Ishikawa (cell line): ENCODE results near the gene TIMM29.

Experiments
- CEBPB ChIP-seq: IDR thresholded peaks from 2 replicates; pipeline ENCODE4 v1.6.1; 2012
- CREB1 ChIP-seq: IDR thresholded peaks from 2 replicates; pipeline ENCODE4 v1.6.1; 2012; ENCODE audit warnings: low read depth
- EGR1 ChIP-seq: IDR thresholded peaks from 2 replicates; pipeline ENCODE4 v1.6.1; 2012
- EP300 ChIP-seq: IDR thresholded peaks from 2 replicates; pipeline ENCODE4 v1.6.1; 2012; ENCODE audit warnings: borderline replicate concordance
- FOXM1 ChIP-seq: IDR thresholded peaks from 2 replicates; pipeline ENCODE4 v1.6.1; 2012; ENCODE audit warnings: low read depth, borderline replicate concordance
- NFIC ChIP-seq: IDR thresholded peaks from 2 replicates; pipeline ENCODE4 v1.6.1; 2012
- RAD21 ChIP-seq: IDR thresholded peaks from 2 replicates; pipeline ENCODE4 v1.6.1; 2012; ENCODE audit warnings: low read depth
- TAF1 ChIP-seq: IDR thresholded peaks from 2 replicates; pipeline ENCODE4 v1.6.1; 2012; ENCODE audit warnings: low read depth, mild to moderate bottlenecking
- TCF12 ChIP-seq: IDR thresholded peaks from 2 replicates; pipeline ENCODE4 v1.6.1; 2012; ENCODE audit warnings: low read depth
- TEAD4 ChIP-seq: IDR thresholded peaks from 2 replicates; pipeline ENCODE4 v1.6.1; 2012
- YY1 ChIP-seq: IDR thresholded peaks from 2 replicates; pipeline ENCODE4 v1.6.1; 2012; ENCODE audit warnings: low read depth
- ZBTB7A ChIP-seq: IDR thresholded peaks from 2 replicates; pipeline ENCODE4 v1.6.1; 2012; ENCODE audit warnings: low read depth
- TF ChIP-seq, protein P1 (sequence below): IDR thresholded peaks from 2 replicates; pipeline ENCODE4 v1.6.1; 2012
- TF ChIP-seq, protein P2 (sequence below): IDR thresholded peaks from 2 replicates; pipeline ENCODE4 v1.6.1; 2012; ENCODE audit warnings: low read depth, mild to moderate bottlenecking
- TF ChIP-seq, protein P3 (sequence below): IDR thresholded peaks from 2 replicates; pipeline ENCODE4 v1.6.1; 2012

TIMM29 gene

DNA sequence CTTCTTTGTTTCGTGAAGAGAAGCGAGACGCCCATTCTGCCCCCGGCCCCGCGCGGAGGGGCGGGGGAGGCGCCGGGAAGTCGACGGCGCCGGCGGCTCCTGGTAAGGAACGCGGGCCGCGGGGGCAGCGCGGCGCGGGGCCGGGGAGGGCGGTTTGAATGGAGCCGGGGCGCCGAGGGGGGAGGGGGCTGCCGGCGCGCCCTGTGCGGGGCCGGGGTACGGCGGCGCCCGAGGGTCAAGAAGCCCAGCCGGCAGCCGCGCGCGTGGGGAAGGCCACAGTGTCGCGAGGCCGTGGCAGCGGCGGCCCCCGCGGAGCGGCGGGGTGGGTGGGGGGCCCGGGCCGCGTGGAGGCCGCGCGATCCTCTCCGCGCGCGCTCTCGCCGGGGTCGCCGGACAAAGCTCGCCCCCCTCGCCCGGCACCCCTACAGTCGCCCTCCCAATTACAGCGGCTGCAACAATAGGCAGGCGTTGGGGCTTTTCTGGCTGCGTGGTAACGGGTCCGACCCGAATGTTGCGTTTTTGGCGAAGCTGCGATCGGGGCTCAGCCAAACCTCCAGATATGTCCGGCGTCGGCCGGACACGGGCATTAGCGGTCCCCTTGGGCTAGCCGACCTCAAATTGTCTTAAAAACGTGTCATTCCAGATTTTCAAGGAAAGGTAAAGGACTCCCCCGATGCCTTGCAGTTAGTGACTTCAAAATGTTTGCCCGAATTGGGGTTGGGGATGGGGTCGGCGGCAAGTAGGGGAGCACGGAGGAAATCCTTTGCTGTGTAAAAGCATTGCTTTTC is 32.7 kb downstream of the TIMM29 start:
- TF ChIP-seq YY1: no peak
- no peak for TF ChIP-seq FOXM1
- TF ChIP-seq TEAD4: no peak
- TF ChIP-seq TCF12: peak; percentile 5; the same call in 1 of the 2 replicates
- 0 out of 2 replicates have a peak, but pooled peaks have one; percentile 22 for TF ChIP-seq TAF1
- no peak for TF ChIP-seq CREB1
- no peak for TF ChIP-seq CEBPB
- TF ChIP-seq ZBTB7A: peak; percentile 95
- TF ChIP-seq, protein P1, sequence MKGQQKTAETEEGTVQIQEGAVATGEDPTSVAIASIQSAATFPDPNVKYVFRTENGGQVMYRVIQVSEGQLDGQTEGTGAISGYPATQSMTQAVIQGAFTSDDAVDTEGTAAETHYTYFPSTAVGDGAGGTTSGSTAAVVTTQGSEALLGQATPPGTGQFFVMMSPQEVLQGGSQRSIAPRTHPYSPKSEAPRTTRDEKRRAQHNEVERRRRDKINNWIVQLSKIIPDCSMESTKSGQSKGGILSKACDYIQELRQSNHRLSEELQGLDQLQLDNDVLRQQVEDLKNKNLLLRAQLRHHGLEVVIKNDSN: no peak

DNA sequence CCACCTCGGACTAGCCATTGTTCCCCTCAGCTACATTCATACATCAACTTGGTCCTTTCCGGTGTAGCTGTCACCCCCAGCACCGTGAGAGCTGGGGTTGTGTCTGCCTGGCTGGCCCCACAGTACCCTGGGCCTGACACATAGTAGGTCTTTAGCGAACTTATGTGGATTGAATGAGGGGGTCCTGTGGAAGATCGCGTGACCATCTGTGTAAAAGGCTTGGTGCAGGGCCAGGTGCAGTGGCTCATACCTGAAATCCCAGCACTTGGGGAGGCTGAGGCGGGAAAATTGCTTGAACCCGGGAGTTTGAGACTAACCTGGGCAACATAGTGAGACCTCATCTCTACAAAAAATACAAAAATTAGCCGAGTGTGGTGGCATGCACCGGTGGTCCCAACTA is 34.3 kb downstream of the TIMM29 start:
- TF ChIP-seq FOXM1 (no peak), RAD21 (no peak)

DNA sequence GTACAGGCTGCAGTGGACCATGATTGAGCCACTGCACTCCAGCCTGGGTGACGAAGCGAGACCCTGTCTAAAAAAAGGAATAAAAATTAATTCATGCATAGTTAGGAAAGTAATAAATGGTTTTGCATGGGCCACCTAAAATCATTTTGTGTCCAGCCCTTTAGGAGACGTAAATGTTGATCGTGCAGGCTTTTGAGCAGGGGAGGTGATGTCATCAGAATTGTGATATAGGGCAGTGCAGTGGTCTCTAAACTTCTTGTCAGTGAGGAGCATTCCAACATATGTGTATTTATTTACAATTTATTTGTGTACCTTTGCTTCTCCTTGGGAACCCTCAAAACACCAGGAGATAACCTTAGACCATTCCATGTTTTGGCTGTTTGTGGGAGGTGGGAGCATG is 35.3 kb downstream of the TIMM29 start:
- TF ChIP-seq EP300: no peak
- no peak for TF ChIP-seq TAF1
- TF ChIP-seq FOXM1: no peak
- TF ChIP-seq YY1: no peak
- TF ChIP-seq TEAD4: no peak

DNA sequence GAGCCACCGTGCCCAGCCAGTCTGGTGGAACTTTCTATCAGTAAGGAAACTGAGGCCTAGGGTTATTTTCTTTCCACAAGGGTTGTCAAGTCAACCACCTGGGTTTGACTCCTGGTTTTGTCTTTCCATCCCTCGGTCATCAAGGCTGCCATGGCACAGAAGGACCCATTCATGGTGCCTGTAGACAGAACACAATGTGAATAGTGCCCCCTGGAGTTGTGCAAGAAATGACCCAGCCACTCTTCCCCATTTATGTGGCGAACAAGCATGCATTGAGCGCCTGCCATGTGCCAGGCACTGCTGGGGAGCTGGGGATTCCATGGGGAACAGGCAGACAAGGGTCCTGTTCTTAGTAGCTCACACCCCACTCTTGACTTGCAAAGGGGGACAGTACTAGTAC is 36.3 kb downstream of the TIMM29 start:
- no peak for TF ChIP-seq EGR1
- TF ChIP-seq TAF1: no peak
- TF ChIP-seq CREB1: no peak
- TF ChIP-seq, protein P1: no peak
- TF ChIP-seq ZBTB7A: no peak
- TF ChIP-seq, protein P2, sequence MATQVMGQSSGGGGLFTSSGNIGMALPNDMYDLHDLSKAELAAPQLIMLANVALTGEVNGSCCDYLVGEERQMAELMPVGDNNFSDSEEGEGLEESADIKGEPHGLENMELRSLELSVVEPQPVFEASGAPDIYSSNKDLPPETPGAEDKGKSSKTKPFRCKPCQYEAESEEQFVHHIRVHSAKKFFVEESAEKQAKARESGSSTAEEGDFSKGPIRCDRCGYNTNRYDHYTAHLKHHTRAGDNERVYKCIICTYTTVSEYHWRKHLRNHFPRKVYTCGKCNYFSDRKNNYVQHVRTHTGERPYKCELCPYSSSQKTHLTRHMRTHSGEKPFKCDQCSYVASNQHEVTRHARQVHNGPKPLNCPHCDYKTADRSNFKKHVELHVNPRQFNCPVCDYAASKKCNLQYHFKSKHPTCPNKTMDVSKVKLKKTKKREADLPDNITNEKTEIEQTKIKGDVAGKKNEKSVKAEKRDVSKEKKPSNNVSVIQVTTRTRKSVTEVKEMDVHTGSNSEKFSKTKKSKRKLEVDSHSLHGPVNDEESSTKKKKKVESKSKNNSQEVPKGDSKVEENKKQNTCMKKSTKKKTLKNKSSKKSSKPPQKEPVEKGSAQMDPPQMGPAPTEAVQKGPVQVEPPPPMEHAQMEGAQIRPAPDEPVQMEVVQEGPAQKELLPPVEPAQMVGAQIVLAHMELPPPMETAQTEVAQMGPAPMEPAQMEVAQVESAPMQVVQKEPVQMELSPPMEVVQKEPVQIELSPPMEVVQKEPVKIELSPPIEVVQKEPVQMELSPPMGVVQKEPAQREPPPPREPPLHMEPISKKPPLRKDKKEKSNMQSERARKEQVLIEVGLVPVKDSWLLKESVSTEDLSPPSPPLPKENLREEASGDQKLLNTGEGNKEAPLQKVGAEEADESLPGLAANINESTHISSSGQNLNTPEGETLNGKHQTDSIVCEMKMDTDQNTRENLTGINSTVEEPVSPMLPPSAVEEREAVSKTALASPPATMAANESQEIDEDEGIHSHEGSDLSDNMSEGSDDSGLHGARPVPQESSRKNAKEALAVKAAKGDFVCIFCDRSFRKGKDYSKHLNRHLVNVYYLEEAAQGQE: no peak
- TF ChIP-seq CEBPB: no peak

DNA sequence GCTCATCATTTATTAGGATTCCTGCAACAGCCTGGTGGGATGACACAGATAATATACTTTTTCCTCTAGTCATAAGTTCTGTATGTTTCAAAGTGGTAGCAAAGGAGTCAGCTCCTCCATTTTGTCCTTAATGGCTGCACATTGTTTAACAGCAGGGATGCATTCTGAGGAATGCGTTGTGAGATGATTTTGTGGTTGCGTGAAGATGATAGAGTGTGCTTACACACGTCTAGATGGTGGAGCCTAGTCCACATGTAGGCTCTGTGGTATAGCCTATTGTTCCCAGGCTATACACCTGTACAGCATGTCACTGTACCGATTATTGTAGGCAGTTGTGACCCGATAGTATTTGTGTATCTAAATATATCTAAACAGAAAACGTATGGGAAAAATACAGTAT is 36.8 kb downstream of the TIMM29 start:
- TF ChIP-seq, protein P2: no peak
- TF ChIP-seq, protein P1: no peak
- TF ChIP-seq YY1: no peak
- TF ChIP-seq TAF1: no peak
- no peak for TF ChIP-seq ZBTB7A

DNA sequence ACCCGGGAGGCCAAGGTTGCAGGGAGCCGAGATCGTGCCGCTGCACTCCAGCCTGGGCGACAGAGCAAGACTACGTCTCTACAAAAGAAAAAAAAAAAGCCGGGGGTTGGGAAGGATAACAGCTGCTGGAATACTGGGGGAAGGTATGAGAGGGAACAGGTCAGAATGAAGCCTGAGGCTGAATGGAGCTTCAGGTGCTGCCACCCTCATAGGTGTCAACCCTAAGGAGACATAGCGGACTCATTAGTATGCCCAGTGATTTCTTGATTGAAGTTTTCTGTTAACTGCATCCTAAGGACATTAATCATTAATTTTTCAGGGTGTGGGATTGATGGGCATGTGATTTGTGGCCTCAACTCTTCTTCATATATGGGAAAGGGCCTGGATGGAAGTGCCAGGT is 38.2 kb downstream of the TIMM29 start:
- no peak for TF ChIP-seq EGR1
- no peak for TF ChIP-seq NFIC
- no peak for TF ChIP-seq FOXM1
- TF ChIP-seq, protein P3, sequence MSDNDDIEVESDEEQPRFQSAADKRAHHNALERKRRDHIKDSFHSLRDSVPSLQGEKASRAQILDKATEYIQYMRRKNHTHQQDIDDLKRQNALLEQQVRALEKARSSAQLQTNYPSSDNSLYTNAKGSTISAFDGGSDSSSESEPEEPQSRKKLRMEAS: no peak
- no peak for TF ChIP-seq CREB1
- TF ChIP-seq RAD21: no peak
- TF ChIP-seq EP300: no peak
- TF ChIP-seq TAF1: no peak
- TF ChIP-seq CEBPB: no peak
- TF ChIP-seq, protein P2: no peak
- TF ChIP-seq TCF12: no peak
- no peak for TF ChIP-seq TEAD4
- no peak for TF ChIP-seq ZBTB7A
- TF ChIP-seq, protein P1: no peak
